ENCODE results near the gene HOXC6.

GRCh38 chr12:54032627-54033100, 4.4 kb downstream of the HOXC6 start, which contains the start of gene HOXC5:
- TF ChIP-seq, protein P1, sequence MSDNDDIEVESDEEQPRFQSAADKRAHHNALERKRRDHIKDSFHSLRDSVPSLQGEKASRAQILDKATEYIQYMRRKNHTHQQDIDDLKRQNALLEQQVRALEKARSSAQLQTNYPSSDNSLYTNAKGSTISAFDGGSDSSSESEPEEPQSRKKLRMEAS (CRISPR knock-in tag; IDR thresholded peaks at IDR 0.05) = no peak
- TF ChIP-seq OVOL2 (CRISPR knock-in tag; IDR thresholded peaks at IDR 0.05; ENCODE audit: borderline replicate concordance) (no peak), CBFB (CRISPR knock-in tag; IDR thresholded peaks at IDR 0.05; ENCODE audit: low read depth) (no peak), NFE2L1 (CRISPR knock-in tag; IDR thresholded peaks at IDR 0.05) (no peak), PRRX2 (CRISPR knock-in tag; IDR thresholded peaks at IDR 0.05) (no peak), USF2 (CRISPR knock-in tag; IDR thresholded peaks at IDR 0.05) (peak; percentile 50; the same call in 1 of the 2 replicates)
- TF ChIP-seq, protein P2, sequence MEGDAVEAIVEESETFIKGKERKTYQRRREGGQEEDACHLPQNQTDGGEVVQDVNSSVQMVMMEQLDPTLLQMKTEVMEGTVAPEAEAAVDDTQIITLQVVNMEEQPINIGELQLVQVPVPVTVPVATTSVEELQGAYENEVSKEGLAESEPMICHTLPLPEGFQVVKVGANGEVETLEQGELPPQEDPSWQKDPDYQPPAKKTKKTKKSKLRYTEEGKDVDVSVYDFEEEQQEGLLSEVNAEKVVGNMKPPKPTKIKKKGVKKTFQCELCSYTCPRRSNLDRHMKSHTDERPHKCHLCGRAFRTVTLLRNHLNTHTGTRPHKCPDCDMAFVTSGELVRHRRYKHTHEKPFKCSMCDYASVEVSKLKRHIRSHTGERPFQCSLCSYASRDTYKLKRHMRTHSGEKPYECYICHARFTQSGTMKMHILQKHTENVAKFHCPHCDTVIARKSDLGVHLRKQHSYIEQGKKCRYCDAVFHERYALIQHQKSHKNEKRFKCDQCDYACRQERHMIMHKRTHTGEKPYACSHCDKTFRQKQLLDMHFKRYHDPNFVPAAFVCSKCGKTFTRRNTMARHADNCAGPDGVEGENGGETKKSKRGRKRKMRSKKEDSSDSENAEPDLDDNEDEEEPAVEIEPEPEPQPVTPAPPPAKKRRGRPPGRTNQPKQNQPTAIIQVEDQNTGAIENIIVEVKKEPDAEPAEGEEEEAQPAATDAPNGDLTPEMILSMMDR (IDR thresholded peaks at IDR 0.05) = peak; percentile 99
- TF ChIP-seq, protein P3, sequence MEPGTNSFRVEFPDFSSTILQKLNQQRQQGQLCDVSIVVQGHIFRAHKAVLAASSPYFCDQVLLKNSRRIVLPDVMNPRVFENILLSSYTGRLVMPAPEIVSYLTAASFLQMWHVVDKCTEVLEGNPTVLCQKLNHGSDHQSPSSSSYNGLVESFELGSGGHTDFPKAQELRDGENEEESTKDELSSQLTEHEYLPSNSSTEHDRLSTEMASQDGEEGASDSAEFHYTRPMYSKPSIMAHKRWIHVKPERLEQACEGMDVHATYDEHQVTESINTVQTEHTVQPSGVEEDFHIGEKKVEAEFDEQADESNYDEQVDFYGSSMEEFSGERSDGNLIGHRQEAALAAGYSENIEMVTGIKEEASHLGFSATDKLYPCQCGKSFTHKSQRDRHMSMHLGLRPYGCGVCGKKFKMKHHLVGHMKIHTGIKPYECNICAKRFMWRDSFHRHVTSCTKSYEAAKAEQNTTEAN (CRISPR knock-in tag; IDR thresholded peaks at IDR 0.05) = no peak

Measured in WTC11 (cell line).